GM12878 (cell line): ENCODE data around the gene DDX10. TPM values are rescaled to one million over a fixed set of nuclear protein-coding genes. Genes with fewer than 3 reads are reported as not detected.

Experiments used
- ATAC-seq: fragments of 200-7000 bp; cut with Tn5 transposase; 3 replicates; pipeline ENCODE4 v1.9.1; 2020; ENCODE audit warnings: mild to moderate bottlenecking, moderate library complexity
- BruUV-seq: library from RNA; stranded (reverse); fragments of 400-500 nt; replicated peaks from 2 replicates; lab custom pipeline; 2021; lab: Mats Ljungman, UMichigan
- CTCF ChIA-PET: fragments of 300-600 bp; sonication (Branson Sonifier 250); formaldehyde crosslinking; extraction: SDS; loops from one replicate; lab custom pipeline; 2021; ENCODE audit warnings: inconsistent platforms; lab: Yijun Ruan, JAX
- POLR2A ChIA-PET: fragments of 350-600 bp; formaldehyde crosslinking; extraction: SDS; loops from one replicate; lab custom pipeline; 2021; ENCODE audit warnings: inconsistent platforms; lab: Charles Lee
- RAD21 ChIA-PET: fragments of 300-600 bp; sonication (Branson Sonifier 250); formaldehyde crosslinking; loops from one replicate; lab custom pipeline; 2023; ENCODE audit warnings: antibody characterized with exemption; ENCODE audit not compliant: unreplicated experiment; lab: Charles Lee
- SMC1A ChIA-PET: fragments of 300-600 bp; sonication (Branson Sonifier 250); formaldehyde crosslinking; loops from one replicate; lab custom pipeline; 2023; ENCODE audit not compliant: unreplicated experiment, uncharacterized antibody; lab: Charles Lee
- DNase-seq: peaks from one replicate; pipeline ENCODE4 v3.0.0-alpha.2; 2011; ENCODE audit warnings: low read depth, low spot score
- FAIRE-seq: peaks from 3 replicates; lab custom pipeline; 2011; peaks lifted over from hg19 to GRCh38; lab: Jason Lieb, UNC
- H2AFZ ChIP-seq: 2 replicates; pipeline ENCODE4 v1.6.0; 2011; ENCODE audit warnings: low read depth, low read length, control low read depth; ENCODE audit not compliant: control insufficient read depth
- H3K27ac ChIP-seq: 2 replicates; pipeline ENCODE4 v1.5.1; 2011; ENCODE audit warnings: control low read depth; ENCODE audit not compliant: control insufficient read depth, insufficient read depth
- H3K27me3 ChIP-seq, 2 experiments: replicated peaks in 1 of 2; 2 replicates each; pipeline versions ENCODE4 v1.6.0 to v1.6.1; 2011; ENCODE audit warnings: low read length in 1 of 2; ENCODE audit not compliant: control insufficient read depth in 2 of 2, insufficient read depth in 2 of 2
- H3K36me3 ChIP-seq, 2 experiments: 2 replicates each; pipeline ENCODE4 v1.5.1; 2011; ENCODE audit warnings: low read length in 1 of 2; ENCODE audit not compliant: control insufficient read depth in 2 of 2, insufficient read depth in 2 of 2
- H3K4me1 ChIP-seq: 2 replicates; pipeline ENCODE4 v1.6.1; 2011; ENCODE audit warnings: mild to moderate bottlenecking, low read length, moderate library complexity, mixed read lengths; ENCODE audit not compliant: control insufficient read depth, insufficient read depth
- H3K4me2 ChIP-seq: 2 replicates; pipeline ENCODE4 v1.6.0; 2011; ENCODE audit warnings: control low read depth; ENCODE audit not compliant: control insufficient read depth, insufficient read depth
- H3K4me3 ChIP-seq: fragments of 200-600 bp; sonication (generic); 2 replicates; pipeline ENCODE4 v1.5.1; 2016
- H3K79me2 ChIP-seq: 2 replicates; pipeline ENCODE4 v1.6.0; 2011; ENCODE audit warnings: low read length; ENCODE audit not compliant: control insufficient read depth, insufficient read depth
- H3K9ac ChIP-seq: 2 replicates; pipeline ENCODE4 v1.8.0; 2011; ENCODE audit warnings: low read length, control low read depth, mixed read lengths; ENCODE audit not compliant: control insufficient read depth, insufficient read depth
- H3K9me3 ChIP-seq: replicated peaks from 3 replicates; pipeline ENCODE4 v1.5.1; 2011; ENCODE audit warnings: mild to moderate bottlenecking, low read length; ENCODE audit not compliant: control insufficient read depth, insufficient read depth
- H4K20me1 ChIP-seq: 2 replicates; pipeline ENCODE4 v1.6.0; 2011; ENCODE audit not compliant: control insufficient read depth, insufficient read depth
- BHLHE40 ChIP-seq, 2 experiments: fragments of 450-650 bp in 1 of 2; IDR thresholded peaks; 2 replicates each; pipeline ENCODE4 v1.6.1; 2011 to 2017; ENCODE audit warnings: low read depth in 2 of 2, borderline replicate concordance in 1 of 2, improper control_type of control experiment in 1 of 2, low read length in 1 of 2, mild to moderate bottlenecking in 1 of 2
- EZH2 ChIP-seq: IDR thresholded peaks from 2 replicates; pipeline ENCODE4 v1.6.1; 2012; ENCODE audit warnings: low read depth, mild to moderate bottlenecking, control low read depth, inconsistent platforms, low read length, borderline replicate concordance; ENCODE audit not compliant: control insufficient read depth
- HDGF ChIP-seq: fragments of 450-650 bp; IDR thresholded peaks from 2 replicates; pipeline ENCODE4 v1.6.1; 2016; ENCODE audit warnings: antibody characterized with exemption
- MEF2B ChIP-seq: fragments of 450-650 bp; IDR thresholded peaks from 2 replicates; pipeline ENCODE4 v1.6.1; 2018; ENCODE audit warnings: mild to moderate bottlenecking, moderate library complexity; ENCODE audit not compliant: partially characterized antibody, poor library complexity, severe bottlenecking
- RFX5 ChIP-seq: IDR thresholded peaks from 2 replicates; pipeline ENCODE4 v1.6.1; 2011; ENCODE audit warnings: low read depth, low read length, improper control_type of control experiment
- SP1 ChIP-seq: IDR thresholded peaks from one replicate; pipeline ENCODE4 v1.6.1; 2011; ENCODE audit warnings: low read depth, low read length
- SREBF2 ChIP-seq: IDR thresholded peaks from 2 replicates; pipeline ENCODE4 v1.6.1; 2012; ENCODE audit warnings: mild to moderate bottlenecking, low read length
- SUPT20H ChIP-seq: IDR thresholded peaks from 2 replicates; pipeline ENCODE4 v1.6.1; 2011; ENCODE audit warnings: low read depth, mild to moderate bottlenecking, low read length, moderate library complexity, borderline replicate concordance; ENCODE audit not compliant: control insufficient read depth
- USF2 ChIP-seq: IDR thresholded peaks from 2 replicates; pipeline ENCODE4 v1.6.1; 2011; ENCODE audit warnings: low read depth, low read length, improper control_type of control experiment, borderline replicate concordance
- ZBTB40 ChIP-seq: fragments of 450-650 bp; IDR thresholded peaks from 2 replicates; pipeline ENCODE4 v1.6.1; 2016; ENCODE audit warnings: mild to moderate bottlenecking, moderate library complexity, borderline replicate concordance
- WGBS: methylation state at CpG from one replicate; pipeline ENCODE4 v1.1.6; 2016; ENCODE audit warnings: low lambda C conversion rate; ENCODE audit not compliant: insufficient replicate concordance, insufficient coverage; ENCODE audit errors: missing lambda C conversion rate; 5-methylcytosine and 5-hydroxymethylcytosine counted together
- in situ Hi-C: fragments of 300-500 bp; cut with MboI; formaldehyde crosslinking; loops from 9 replicates; pipeline ENCODE4 v1.14.3; 2018; ENCODE audit warnings: mixed read lengths
- intact Hi-C: fragments of 100-400 bp; cut with micrococcal nuclease; formaldehyde crosslinking; loops from one replicate; pipeline ENCODE4 v1.14.2; 2022; ENCODE audit not compliant: unreplicated experiment
- polyA plus RNA-seq, 11 experiments: library from polyadenylated mRNA; depleted of rRNA in 4 of 11; unstranded in 6 of 11; stranded (reverse) in 5 of 11; fragments of >200 nt; fragmentation: Nextera tagmentation in 4 of 11; fragmentation: Illumina TruSeq in 1 of 11; extraction: Ambion mirVana in 4 of 11; extraction: Trizol in 1 of 11; gene quantifications; 1 replicate in 1 of 11; 2 replicates in 10 of 11; pipeline versions ENCODE4 v1.2.1 to v1.2.3, GENCODE V29; 2011 to 2016; ENCODE audit warnings: inconsistent platforms in 2 of 11, missing spikeins in 2 of 11, low read depth in 1 of 11
- total RNA-seq, 4 experiments: library from RNA; depleted of rRNA in 3 of 4; stranded (reverse); fragments of >200 nt in 3 of 4; fragmentation: Illumina TruSeq in 1 of 4; extraction: Trizol in 1 of 4; gene quantifications; 2 replicates each; pipeline versions ENCODE4 v1.2.1 to v1.2.3, GENCODE V29; 2013 to 2021
- TF ChIP-seq, protein P1 (sequence below): IDR thresholded peaks from 2 replicates; pipeline ENCODE4 v1.6.1; 2011; ENCODE audit warnings: borderline replicate concordance, low read depth, mild to moderate bottlenecking, moderate library complexity, low read length; ENCODE audit not compliant: insufficient read depth, poor library complexity, severe bottlenecking
- TF ChIP-seq, protein P2 (sequence below): fragments of 150-350 bp; IDR thresholded peaks from 2 replicates; pipeline ENCODE4 v1.6.1; 2014; ENCODE audit warnings: mild to moderate bottlenecking, low read depth, low read length

DDX10 gene
- total and polyA plus RNA-seq, 10 of the 15 experiments (the other 5 are each of a cell fraction or from before 2014, with no cell fraction given): 20.9 to 51.5 (median 31.9) TPM

DNA sequence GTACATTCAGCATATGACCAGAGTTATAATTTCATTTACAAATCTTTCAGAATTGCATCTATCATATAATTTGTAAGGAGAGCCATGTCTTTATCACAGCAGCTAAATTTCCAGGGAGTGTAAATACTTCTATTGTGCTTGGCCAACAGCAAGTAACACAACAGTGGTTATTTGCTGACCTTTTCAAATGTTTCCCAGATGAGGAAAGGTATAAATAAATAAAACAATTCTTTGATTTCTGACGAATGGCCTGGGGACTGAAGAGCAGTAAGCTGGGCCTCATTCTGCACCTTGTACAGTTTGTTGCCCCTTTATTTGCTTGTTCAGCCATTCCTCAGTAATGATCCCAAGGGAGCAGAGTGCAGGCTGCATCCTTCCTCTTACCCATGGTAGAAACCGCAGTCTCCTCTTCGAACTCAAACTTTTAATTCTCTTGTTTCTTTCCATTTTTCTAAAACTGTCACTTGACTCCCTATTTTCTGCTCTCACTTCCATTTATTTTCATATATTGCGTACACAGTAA is 132.8 kb downstream of the DDX10 start:
- Histone ChIP-seq H3K4me1 (no peaks in the 10 kb centered on the region), H3K36me3 (no peaks in the 10 kb centered on the region), H3K27ac (no peak overlapping the region), H3K4me2 (no peak overlapping the region), H4K20me1 (no peaks in the 10 kb centered on the region), H3K79me2 (no peaks in the 10 kb centered on the region), H3K27me3 (no peaks in the 10 kb centered on the region), H2AFZ (no peak overlapping the region), H3K9me3 (no peaks in the 10 kb centered on the region), H3K9ac (no peak overlapping the region), H3K4me3 (no peak overlapping the region)
- ChIA-PET SMC1A (interaction anchor here (0.8 kb wide), 1 partner anchor 21 kb away, joined by 3 read pairs; no protein-coding TSS in a partner anchor), RAD21 (no interaction called here), CTCF (interaction anchor here (1.2 kb wide), 2 partner anchors 9 to 99 kb away, joined by 3 to 4 read pairs; no protein-coding TSS in a partner anchor), POLR2A (no interaction called here)
- in situ Hi-C loops: no loop called here
- DNase-seq (no peak), ATAC-seq (no peak), FAIRE-seq (no peak)
- no TSS peak for BruUV-seq
- intact Hi-C loops: no loop called here
- 90% methylated on average over 4 of the region's 4 CpGs for WGBS
- no peak for TF ChIP-seq SUPT20H
- TF ChIP-seq, protein P1, sequence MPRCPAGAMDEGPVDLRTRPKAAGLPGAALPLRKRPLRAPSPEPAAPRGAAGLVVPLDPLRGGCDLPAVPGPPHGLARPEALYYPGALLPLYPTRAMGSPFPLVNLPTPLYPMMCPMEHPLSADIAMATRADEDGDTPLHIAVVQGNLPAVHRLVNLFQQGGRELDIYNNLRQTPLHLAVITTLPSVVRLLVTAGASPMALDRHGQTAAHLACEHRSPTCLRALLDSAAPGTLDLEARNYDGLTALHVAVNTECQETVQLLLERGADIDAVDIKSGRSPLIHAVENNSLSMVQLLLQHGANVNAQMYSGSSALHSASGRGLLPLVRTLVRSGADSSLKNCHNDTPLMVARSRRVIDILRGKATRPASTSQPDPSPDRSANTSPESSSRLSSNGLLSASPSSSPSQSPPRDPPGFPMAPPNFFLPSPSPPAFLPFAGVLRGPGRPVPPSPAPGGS: no peak
- no peak for TF ChIP-seq ZBTB40
- no peak for TF ChIP-seq MEF2B
- TF ChIP-seq, protein P2, sequence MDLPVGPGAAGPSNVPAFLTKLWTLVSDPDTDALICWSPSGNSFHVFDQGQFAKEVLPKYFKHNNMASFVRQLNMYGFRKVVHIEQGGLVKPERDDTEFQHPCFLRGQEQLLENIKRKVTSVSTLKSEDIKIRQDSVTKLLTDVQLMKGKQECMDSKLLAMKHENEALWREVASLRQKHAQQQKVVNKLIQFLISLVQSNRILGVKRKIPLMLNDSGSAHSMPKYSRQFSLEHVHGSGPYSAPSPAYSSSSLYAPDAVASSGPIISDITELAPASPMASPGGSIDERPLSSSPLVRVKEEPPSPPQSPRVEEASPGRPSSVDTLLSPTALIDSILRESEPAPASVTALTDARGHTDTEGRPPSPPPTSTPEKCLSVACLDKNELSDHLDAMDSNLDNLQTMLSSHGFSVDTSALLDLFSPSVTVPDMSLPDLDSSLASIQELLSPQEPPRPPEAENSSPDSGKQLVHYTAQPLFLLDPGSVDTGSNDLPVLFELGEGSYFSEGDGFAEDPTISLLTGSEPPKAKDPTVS: no peak
- no peak for TF ChIP-seq EZH2
- TF ChIP-seq HDGF: no peak
- no peak for TF ChIP-seq SP1
- TF ChIP-seq RFX5: no peak
- no peak for TF ChIP-seq SREBF2
- no peak for TF ChIP-seq BHLHE40 (IDR thresholded peaks at IDR 0.05; ENCODE audit: borderline replicate concordance in 1 of 2, low read depth in 2 of 2, low read length in 1 of 2)
- TF ChIP-seq USF2: no peak
